NB4 (cell line): ENCODE results near the gene SORT1.

Experiments
- DNase-seq: peaks from one replicate; pipeline ENCODE4 v3.0.0; 2010; ENCODE audit warnings: low read depth
- H3K4me3 ChIP-seq: one replicate; pipeline ENCODE4 v1.5.1; 2011; ENCODE audit warnings: mild to moderate bottlenecking, low read depth, low read length, moderate library complexity
- CTCF ChIP-seq: IDR thresholded peaks from one replicate; pipeline ENCODE4 v1.5.1; 2012; ENCODE audit warnings: low read depth, low read length
- MAX ChIP-seq: IDR thresholded peaks from 2 replicates; pipeline ENCODE4 v1.6.1; 2011; ENCODE audit warnings: low read depth, low read length
- MYC ChIP-seq: IDR thresholded peaks from 2 replicates; pipeline ENCODE4 v1.6.1; 2011; ENCODE audit warnings: low read depth, low read length
- POLR2A ChIP-seq: IDR thresholded peaks from 2 replicates; pipeline ENCODE4 v1.6.1; 2011; ENCODE audit warnings: mild to moderate bottlenecking; ENCODE audit not compliant: insufficient read length; ENCODE audit errors: extremely low read depth

Gene SORT1

GRCh38 chr1:109265741-109266330 is 131.9 kb downstream of the SORT1 start:
- no peak overlapping the region for H3K4me3 ChIP-seq
- TF ChIP-seq MYC (no peak), MAX (no peak)
- no peak for DNase-seq

GRCh38 chr1:109265016-109265415 is 132.7 kb downstream of the SORT1 start:
- DNase-seq = no peak
- H3K4me3 ChIP-seq = no peak overlapping the region
- TF ChIP-seq MAX (no peak), POLR2A (no peak), CTCF (no peak), MYC (no peak)

GRCh38 chr1:109264379-109264755 is 133.4 kb downstream of the SORT1 start:
- no peak overlapping the region for H3K4me3 ChIP-seq
- TF ChIP-seq MAX (no peak), MYC (no peak), POLR2A (no peak), CTCF (no peak)
- DNase-seq = no peak

- DNase-seq = peak; percentile 65
- H3K4me3 ChIP-seq = no peak overlapping the region
- TF ChIP-seq MAX (peak; percentile 69), POLR2A (no peak), CTCF (peak; percentile 89), MYC (peak; percentile 73)
Observed at GRCh38 chr1:109263597-109264378, 133.9 kb downstream of the SORT1 start.

- DNase-seq = no peak
- TF ChIP-seq MYC (no peak), MAX (no peak), POLR2A (no peak), CTCF (no peak)
- H3K4me3 ChIP-seq = no peak overlapping the region
Observed at GRCh38 chr1:109263234-109263596, 134.5 kb downstream of the SORT1 start.
